OCI-LY7 (cell line): ENCODE measurements around the gene MSANTD1. TPM values are rescaled to one million over a fixed set of nuclear protein-coding genes. Genes with fewer than 3 reads are reported as not detected.

Source experiments
- BruUV-seq: library from RNA; stranded (reverse); fragments of 400-500 nt; replicated peaks from 2 replicates; lab custom pipeline; 2021; lab: Mats Ljungman, UMichigan
- CTCF ChIA-PET: fragments of 300-600 bp; sonication (Branson Sonifier 250); formaldehyde crosslinking; loops from one replicate; lab custom pipeline; 2022; ENCODE audit warnings: antibody characterized with exemption; ENCODE audit not compliant: unreplicated experiment; lab: Charles Lee
- POLR2A ChIA-PET: fragments of 300-600 bp; sonication (Branson Sonifier 250); formaldehyde crosslinking; loops from one replicate; lab custom pipeline; 2022; ENCODE audit warnings: antibody characterized with exemption; lab: Charles Lee
- DNase-seq: peaks from one replicate; pipeline ENCODE4 v3.0.0-alpha.2; 2015; ENCODE audit warnings: low spot score
- H2AFZ ChIP-seq: fragments of 200-600 bp; sonication (generic), shearing (Covaris generic); 2 replicates; pipeline ENCODE4 v1.6.1; 2014; ENCODE audit warnings: mild to moderate bottlenecking, antibody characterized with exemption, low read length, moderate library complexity
- H3K27ac ChIP-seq: fragments of 200-600 bp; sonication (generic); 2 replicates; pipeline ENCODE4 v1.5.1; 2014; ENCODE audit warnings: mixed run types, low read depth, mild to moderate bottlenecking, moderate library complexity, low read length, inconsistent platforms; ENCODE audit not compliant: poor library complexity, severe bottlenecking
- H3K36me3 ChIP-seq: fragments of 200-600 bp; sonication (generic); 2 replicates; pipeline ENCODE4 v1.6.1; 2014; ENCODE audit warnings: mild to moderate bottlenecking, antibody characterized with exemption, low read length, moderate library complexity, mixed read lengths; ENCODE audit not compliant: insufficient read depth
- H3K4me1 ChIP-seq: fragments of 200-600 bp; sonication (generic); 2 replicates; pipeline ENCODE4 v1.5.1; 2014; ENCODE audit warnings: mild to moderate bottlenecking, low read length; ENCODE audit not compliant: insufficient read depth, poor library complexity, severe bottlenecking
- H3K4me2 ChIP-seq: fragments of 200-600 bp; sonication (generic); 2 replicates; pipeline ENCODE4 v1.6.1; 2014; ENCODE audit warnings: mild to moderate bottlenecking, low read length
- H3K4me3 ChIP-seq: fragments of 200-600 bp; sonication (generic); 2 replicates; pipeline ENCODE4 v1.5.1; 2014; ENCODE audit warnings: mild to moderate bottlenecking, low read depth, low read length; ENCODE audit not compliant: poor library complexity, severe bottlenecking
- H3K79me2 ChIP-seq: fragments of 200-600 bp; sonication (generic); 2 replicates; pipeline ENCODE4 v1.6.1; 2016; ENCODE audit warnings: low read depth, mild to moderate bottlenecking, low read length, moderate library complexity, mixed read lengths; ENCODE audit not compliant: insufficient read depth
- H3K9me2 ChIP-seq: fragments of 200-600 bp; sonication (generic); 2 replicates; pipeline ENCODE4 v1.6.1; 2016; ENCODE audit warnings: mild to moderate bottlenecking, low read length, mixed read lengths; ENCODE audit not compliant: insufficient read depth
- H3K9me3 ChIP-seq: fragments of 200-600 bp; sonication (generic); 2 replicates; pipeline ENCODE4 v1.6.1; 2014; ENCODE audit warnings: mild to moderate bottlenecking, mixed run types, low read length, mixed read lengths
- H4K20me1 ChIP-seq: fragments of 200-600 bp; sonication (generic); 2 replicates; pipeline ENCODE4 v1.6.1; 2014; ENCODE audit warnings: mild to moderate bottlenecking, antibody characterized with exemption, low read length, moderate library complexity, mixed read lengths; ENCODE audit not compliant: insufficient read depth
- CTCF ChIP-seq: fragments of 200-600 bp; sonication (generic); conservative IDR thresholded peaks from 2 replicates; pipeline ENCODE4 v1.5.1; 2014; ENCODE audit warnings: mild to moderate bottlenecking, antibody characterized with exemption, low read length, moderate library complexity, mixed read lengths
- EZH2phosphoT487 ChIP-seq: fragments of 200-600 bp; sonication (generic); IDR thresholded peaks from 2 replicates; pipeline ENCODE4 v1.6.1; 2018; ENCODE audit warnings: low read depth, borderline replicate concordance, mild to moderate bottlenecking, mixed run types, antibody characterized with exemption, low read length, moderate library complexity, mixed read lengths
- intact Hi-C: fragments of 100-400 bp; cut with micrococcal nuclease; formaldehyde crosslinking; loops from one replicate; pipeline ENCODE4 v1.10.0; 2022; ENCODE audit not compliant: unreplicated experiment
- total RNA-seq, 2 experiments: library from RNA; depleted of rRNA in 1 of 2; stranded (reverse); fragments of >200 nt in 1 of 2; shearing (Covaris generic) in 1 of 2; gene quantifications; 2 replicates each; pipeline ENCODE4 v1.2.3, GENCODE V29; 2014 to 2022

MSANTD1 gene
- total RNA-seq, 2 experiments from 2014 or later: 0.13 to 1.0 TPM

- intact Hi-C loops: no loop called here
- H3K4me2 ChIP-seq: no peak overlapping the region
- ChIA-PET POLR2A (no interaction called here), CTCF (no interaction called here)
- BruUV-seq: no TSS peak
- H3K27ac ChIP-seq: no peak overlapping the region
- no peaks in the 10 kb centered on the region for H3K4me1 ChIP-seq
- DNase-seq: no peak
- TF ChIP-seq CTCF (no peak), EZH2phosphoT487 (no peak)
- H3K9me3 ChIP-seq: no peaks in the 10 kb centered on the region
- no peak overlapping the region for H3K4me3 ChIP-seq
- H3K9me2 ChIP-seq: no peaks in the 10 kb centered on the region
- no peak overlapping the region for H2AFZ ChIP-seq
- H4K20me1 ChIP-seq: no peaks in the 10 kb centered on the region
- H3K79me2 ChIP-seq: no peaks in the 10 kb centered on the region
- no peaks in the 10 kb centered on the region for H3K36me3 ChIP-seq
These were observed 21.1 kb downstream of the MSANTD1 start for GRCh38 chr4:3269991-3270611.

DNA sequence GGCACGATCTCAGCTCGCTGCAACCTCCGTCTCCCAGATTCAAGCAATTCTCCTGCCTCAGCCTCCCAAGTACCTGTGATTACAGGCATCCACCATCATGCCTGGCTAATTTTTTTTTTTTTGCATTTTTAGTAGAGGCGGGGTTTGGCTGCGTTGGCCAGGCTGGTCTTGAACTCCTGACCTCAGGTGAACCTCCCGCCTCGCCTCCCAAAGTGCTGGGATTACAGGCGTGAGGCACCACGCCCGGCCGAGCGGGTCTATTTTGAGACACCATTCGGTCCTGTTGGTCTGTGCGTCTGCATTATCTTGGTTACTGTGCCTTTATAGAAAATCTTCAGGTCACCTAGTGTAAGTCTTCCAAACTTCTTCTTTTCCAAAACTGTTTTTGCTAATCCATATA, 22.2 kb downstream of the MSANTD1 start:
- no TSS peak for BruUV-seq
- Histone ChIP-seq H3K4me3 (no peak overlapping the region), H3K9me3 (no peaks in the 10 kb centered on the region), H3K36me3 (no peaks in the 10 kb centered on the region), H3K79me2 (no peaks in the 10 kb centered on the region), H3K9me2 (no peaks in the 10 kb centered on the region), H4K20me1 (no peaks in the 10 kb centered on the region), H2AFZ (no peak overlapping the region), H3K27ac (no peak overlapping the region), H3K4me2 (no peak overlapping the region), H3K4me1 (no peaks in the 10 kb centered on the region)
- ChIA-PET POLR2A (interaction anchor here (1.1 kb wide), 1 partner anchor 131 kb away, joined by 4 read pairs; no protein-coding TSS in a partner anchor), CTCF (no interaction called here)
- intact Hi-C loops: no loop called here
- DNase-seq: no peak
- TF ChIP-seq EZH2phosphoT487 (no peak), CTCF (no peak)

- Histone ChIP-seq H3K9me2 (no peaks in the 10 kb centered on the region), H3K4me2 (no peak overlapping the region), H3K79me2 (no peaks in the 10 kb centered on the region), H3K27ac (no peak overlapping the region), H3K4me1 (no peaks in the 10 kb centered on the region), H3K36me3 (no peaks in the 10 kb centered on the region), H3K9me3 (no peaks in the 10 kb centered on the region; the same call in 1 of the 2 replicates), H4K20me1 (no peaks in the 10 kb centered on the region), H3K4me3 (no peak overlapping the region), H2AFZ (no peak overlapping the region)
- BruUV-seq: no TSS peak
- ChIA-PET POLR2A (interaction anchor here (0.6 kb wide), 1 partner anchor 19 kb away, joined by 3 read pairs; no protein-coding TSS in a partner anchor), CTCF (no interaction called here)
- TF ChIP-seq EZH2phosphoT487: no peak
- TF ChIP-seq CTCF: no peak
- DNase-seq: no peak
- intact Hi-C loops: no loop called here
These were observed 28.0 kb downstream of the MSANTD1 start for GRCh38 chr4:3276986-3277385.
